ENCODE measurements around the gene AIFM3.

- no peak for TF ChIP-seq EZH2 (IDR thresholded peaks at IDR 0.05; ENCODE audit: borderline replicate concordance, insufficient read depth, low read length, poor library complexity, severe bottlenecking)
- no peak for TF ChIP-seq POLR2AphosphoS5 (IDR thresholded peaks at IDR 0.05)
- TF ChIP-seq, protein P1, sequence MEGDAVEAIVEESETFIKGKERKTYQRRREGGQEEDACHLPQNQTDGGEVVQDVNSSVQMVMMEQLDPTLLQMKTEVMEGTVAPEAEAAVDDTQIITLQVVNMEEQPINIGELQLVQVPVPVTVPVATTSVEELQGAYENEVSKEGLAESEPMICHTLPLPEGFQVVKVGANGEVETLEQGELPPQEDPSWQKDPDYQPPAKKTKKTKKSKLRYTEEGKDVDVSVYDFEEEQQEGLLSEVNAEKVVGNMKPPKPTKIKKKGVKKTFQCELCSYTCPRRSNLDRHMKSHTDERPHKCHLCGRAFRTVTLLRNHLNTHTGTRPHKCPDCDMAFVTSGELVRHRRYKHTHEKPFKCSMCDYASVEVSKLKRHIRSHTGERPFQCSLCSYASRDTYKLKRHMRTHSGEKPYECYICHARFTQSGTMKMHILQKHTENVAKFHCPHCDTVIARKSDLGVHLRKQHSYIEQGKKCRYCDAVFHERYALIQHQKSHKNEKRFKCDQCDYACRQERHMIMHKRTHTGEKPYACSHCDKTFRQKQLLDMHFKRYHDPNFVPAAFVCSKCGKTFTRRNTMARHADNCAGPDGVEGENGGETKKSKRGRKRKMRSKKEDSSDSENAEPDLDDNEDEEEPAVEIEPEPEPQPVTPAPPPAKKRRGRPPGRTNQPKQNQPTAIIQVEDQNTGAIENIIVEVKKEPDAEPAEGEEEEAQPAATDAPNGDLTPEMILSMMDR (IDR thresholded peaks at IDR 0.05; ENCODE audit: poor library complexity, severe bottlenecking) = no peak
- TF ChIP-seq EP300 (conservative IDR thresholded peaks at IDR 0.05; ENCODE audit: poor library complexity, severe bottlenecking) = no peak
- TF ChIP-seq REST (IDR thresholded peaks at IDR 0.05; ENCODE audit: borderline replicate concordance) = no peak
- no peak for TF ChIP-seq SMC3 (conservative IDR thresholded peaks at IDR 0.05; ENCODE audit: poor library complexity)
- no peak for TF ChIP-seq TAF1 (IDR thresholded peaks at IDR 0.05; ENCODE audit: low read depth)
- no peak for TF ChIP-seq RAD21 (conservative IDR thresholded peaks at IDR 0.05)
Measured at GRCh38 chr22:20957102-20957682, 9.9 kb upstream of the AIFM3 start.

All from neural cell (in vitro differentiated cells).